ENCODE data around the gene COL5A1.

The COL5A1 gene

GRCh38 chr9:134607971-134608370, 33.6 kb upstream of the COL5A1 start:
- no peak for DNase-seq

- no peak for DNase-seq
Measured at GRCh38 chr9:134611046-134611445, 30.6 kb upstream of the COL5A1 start.

GRCh38 chr9:134612309-134612708, 29.3 kb upstream of the COL5A1 start:
- DNase-seq: no peak

- no peak for DNase-seq
Measured at GRCh38 chr9:134612715-134613114, 28.9 kb upstream of the COL5A1 start.

GRCh38 chr9:134614256-134614655, 27.3 kb upstream of the COL5A1 start:
- no peak for DNase-seq

GRCh38 chr9:134616341-134616740, 25.3 kb upstream of the COL5A1 start:
- DNase-seq: no peak

GRCh38 chr9:134617246-134617645, 24.4 kb upstream of the COL5A1 start:
- DNase-seq: no peak

GRCh38 chr9:134617836-134618162, 23.8 kb upstream of the COL5A1 start:
- DNase-seq: no peak

- no peak for DNase-seq
Measured at GRCh38 chr9:134618163-134618832, 23.3 kb upstream of the COL5A1 start.

GRCh38 chr9:134618833-134619447, 22.7 kb upstream of the COL5A1 start:
- no peak for DNase-seq

GRCh38 chr9:134619448-134619982, 22.1 kb upstream of the COL5A1 start:
- DNase-seq: no peak

GRCh38 chr9:134619983-134620661, 21.5 kb upstream of the COL5A1 start:
- no peak for DNase-seq

GRCh38 chr9:134620751-134621557, 20.6 kb upstream of the COL5A1 start:
- no peak for DNase-seq

GRCh38 chr9:134621558-134622110, 20.0 kb upstream of the COL5A1 start:
- no peak for DNase-seq

- no peak for DNase-seq
Measured at GRCh38 chr9:134622896-134623257, 18.7 kb upstream of the COL5A1 start.

GRCh38 chr9:134623258-134624066, 18.1 kb upstream of the COL5A1 start:
- DNase-seq: no peak

GRCh38 chr9:134624137-134624591, 17.4 kb upstream of the COL5A1 start:
- no peak for DNase-seq

- DNase-seq: no peak
Measured at GRCh38 chr9:134624621-134625181, 16.9 kb upstream of the COL5A1 start.

GRCh38 chr9:134625361-134626068, 16.1 kb upstream of the COL5A1 start:
- DNase-seq: no peak

GRCh38 chr9:134626069-134626423, 15.6 kb upstream of the COL5A1 start:
- DNase-seq: no peak
